Measurements from ENCODE around the gene TECTA. TPM values are rescaled to one million over a fixed set of nuclear protein-coding genes. Genes with fewer than 3 reads are reported as not detected.
"Not testable (repeated sequence)": the region's sequence is repeated elsewhere in the genome, so short reads cannot be mapped to it uniquely, and the experiment has no call there.

Gene TECTA
- total RNA-seq, 2 experiments from 2014 or later, result 0.19 to 0.36 TPM

DNA sequence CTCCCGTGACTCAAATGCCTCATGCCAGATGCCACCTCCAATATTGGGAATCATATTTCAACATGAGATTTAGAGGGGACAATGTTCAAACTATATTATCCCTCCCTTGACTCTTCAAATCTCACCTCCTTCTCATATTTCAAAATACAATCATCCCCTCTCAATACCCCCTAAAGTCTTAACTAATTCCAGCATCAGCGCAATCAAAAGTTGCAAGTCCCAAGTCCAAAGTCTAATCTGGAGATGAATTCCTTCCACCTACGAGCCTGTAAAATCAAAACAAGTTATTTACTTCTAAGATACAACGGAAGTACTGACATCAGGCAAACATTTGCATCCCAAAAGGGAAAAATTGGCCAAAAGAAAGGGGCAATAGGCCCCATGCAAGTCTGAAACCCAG lies 124.3 kb downstream of the TECTA start:
- ChIA-PET POLR2A (no interaction called here), CTCF (no interaction called here)

- POLR2A ChIA-PET, result no interaction called here
- CTCF ChIA-PET, result no interaction called here
Observed at GRCh38 chr11:121226415-121227263, 125.6 kb downstream of the TECTA start.

DNA sequence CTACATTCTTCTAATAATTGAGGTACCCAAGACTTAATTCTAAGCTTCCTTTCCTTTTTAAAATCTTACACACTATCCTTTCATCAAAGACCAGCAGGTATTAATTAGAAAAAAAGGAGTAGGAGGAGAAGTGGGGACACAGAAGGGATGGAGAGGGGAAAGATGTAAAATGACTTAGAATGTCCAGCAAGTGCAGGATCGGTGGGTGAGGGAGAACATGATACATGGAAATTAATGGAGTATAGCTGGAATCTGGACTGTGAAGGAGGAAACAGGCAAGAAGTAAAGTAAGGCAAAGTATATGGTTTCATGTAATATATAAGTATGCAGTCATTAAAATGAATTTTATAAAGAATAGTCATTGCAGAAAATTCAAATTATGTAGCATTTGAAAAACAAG lies 127.8 kb downstream of the TECTA start:
- ChIA-PET POLR2A (no interaction called here), CTCF (no interaction called here)

GRCh38 chr11:121229495-121230215 lies 128.6 kb downstream of the TECTA start:
- CTCF ChIA-PET, result no interaction called here

DNA sequence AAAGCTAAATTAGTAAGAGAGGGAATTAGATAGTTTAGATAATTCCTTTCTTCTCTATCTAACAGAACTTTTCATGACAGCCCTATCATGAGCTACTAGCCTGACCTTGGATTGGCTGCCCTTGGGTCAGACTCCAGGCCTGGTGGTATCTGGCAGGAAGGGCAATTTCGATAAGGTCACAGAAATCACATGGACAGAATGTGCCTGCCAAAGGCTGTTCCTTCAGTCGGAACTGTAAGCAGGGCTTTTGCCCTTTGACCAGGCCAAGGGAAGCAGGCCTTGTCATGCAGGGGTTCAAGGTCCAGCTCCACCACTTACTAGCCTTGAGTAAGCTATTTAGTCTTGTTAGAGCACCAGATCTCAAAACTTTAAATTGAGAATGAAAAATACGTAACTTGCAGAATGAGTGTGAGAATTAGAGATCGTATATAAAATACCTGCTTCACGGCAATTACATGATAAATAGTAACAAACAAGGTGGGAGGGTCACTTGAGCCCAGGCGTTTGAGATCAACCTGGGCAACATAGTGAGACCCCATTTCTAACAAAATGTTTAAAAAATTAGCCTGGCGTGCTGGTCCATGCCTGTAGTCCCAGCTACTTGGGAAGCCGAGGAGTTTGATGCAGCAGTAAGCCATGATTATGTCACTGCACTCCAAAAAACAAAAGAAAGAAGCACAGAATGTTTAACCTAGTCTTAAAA lies 130.7 kb downstream of the TECTA start:
- POLR2A ChIA-PET, result no interaction called here
- CTCF ChIA-PET, result no interaction called here

More at GRCh38 chr11:121229495-121230215, 128.6 kb downstream of the TECTA start:
- POLR2A ChIA-PET, result no interaction called here

DNA sequence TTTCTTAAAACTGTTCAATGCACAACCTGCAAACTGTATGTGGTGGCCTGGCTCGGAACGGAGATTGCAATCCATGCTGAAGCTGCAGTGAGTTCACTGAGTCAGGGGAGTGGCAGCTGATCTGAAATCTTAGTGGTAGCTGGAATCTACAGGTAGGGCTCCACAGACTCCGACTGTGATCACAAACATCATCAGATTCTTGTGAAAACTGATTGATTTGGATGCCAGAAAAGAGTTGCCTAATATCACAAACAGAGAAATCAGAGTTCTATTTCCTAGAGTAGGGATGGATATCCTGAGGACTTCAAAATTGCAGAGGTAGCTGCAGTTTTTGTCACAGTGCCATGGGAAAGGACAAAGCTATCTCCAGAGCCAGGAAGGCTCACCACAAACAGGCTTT lies 134.0 kb downstream of the TECTA start:
- CTCF ChIA-PET, result no interaction called here
- POLR2A ChIA-PET, result no interaction called here

- ChIA-PET CTCF (no interaction called here), POLR2A (no interaction called here)
Observed at GRCh38 chr11:121236115-121237001, 135.3 kb downstream of the TECTA start.

GRCh38 chr11:121237247-121237646 lies 136.2 kb downstream of the TECTA start:
- CTCF ChIA-PET, POLR2A ChIA-PET: not testable (repeated sequence)

DNA sequence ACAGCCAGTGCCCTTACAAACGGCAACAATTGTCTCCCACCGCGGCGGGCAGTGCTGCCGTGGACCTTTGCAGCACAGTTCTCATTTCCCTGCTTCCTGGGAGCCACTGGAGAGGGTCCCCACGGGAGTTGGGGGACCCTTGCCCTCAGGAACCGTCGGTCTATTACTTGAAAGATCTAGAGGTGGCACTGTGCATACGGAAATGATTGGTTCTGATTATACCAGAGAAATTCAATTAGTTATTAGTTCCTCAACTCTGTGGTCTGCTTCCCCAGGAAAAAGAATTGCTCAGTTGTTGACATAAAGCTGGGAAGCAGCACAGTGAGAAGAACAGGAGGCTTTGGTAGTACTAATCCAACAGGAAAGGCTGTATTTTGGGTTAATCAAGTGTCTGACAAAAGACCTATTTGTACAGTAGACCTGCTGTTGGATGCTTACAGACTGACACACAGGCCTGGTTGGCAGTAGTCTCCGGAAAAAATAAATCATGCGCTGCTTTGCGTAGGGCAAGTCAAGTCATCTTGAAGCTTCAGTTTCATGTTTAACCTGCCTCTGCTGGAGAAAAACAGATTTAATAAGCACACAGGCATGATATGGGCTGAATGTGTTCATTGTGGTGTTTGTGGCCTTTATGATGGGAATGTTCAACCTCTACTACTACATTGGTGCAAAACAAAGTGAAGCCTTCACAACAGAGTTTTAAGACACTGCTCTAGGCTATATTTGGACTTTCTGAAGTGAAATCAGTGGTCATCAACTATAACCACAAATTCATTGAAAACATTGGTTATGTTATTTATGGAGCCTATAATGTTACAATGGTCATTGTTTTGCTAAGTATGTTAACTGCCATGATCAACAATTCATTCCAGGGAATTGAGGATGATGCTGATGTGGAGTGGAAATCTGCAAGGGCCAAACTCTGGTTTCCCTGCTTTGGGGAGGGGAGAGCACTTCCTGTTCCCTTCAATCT lies 136.9 kb downstream of the TECTA start:
- CTCF ChIA-PET, result no interaction called here

DNA sequence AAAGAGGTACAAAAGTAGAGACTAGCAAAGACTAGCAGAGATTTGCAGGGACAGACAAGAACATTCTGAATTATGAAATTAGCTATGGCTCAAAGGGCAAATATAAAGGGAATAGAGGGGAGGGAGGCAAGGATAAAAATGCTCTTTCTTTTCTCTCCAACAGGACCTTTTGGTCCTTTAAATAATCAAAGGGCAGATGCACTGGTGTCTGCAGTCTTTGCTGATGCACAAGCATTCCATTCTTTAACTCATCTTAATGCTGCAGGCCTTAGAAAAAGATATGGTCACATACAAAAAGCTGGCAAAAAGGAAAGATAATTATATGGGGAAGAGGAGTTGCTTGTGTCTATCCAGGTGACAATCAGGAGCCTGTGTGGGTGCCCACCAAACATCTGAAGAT lies 137.9 kb downstream of the TECTA start:
- ChIA-PET POLR2A (no interaction called here), CTCF (no interaction called here)

More for the DNA sequence above, 136.9 kb downstream of the TECTA start:
- POLR2A ChIA-PET, result no interaction called here

DNA sequence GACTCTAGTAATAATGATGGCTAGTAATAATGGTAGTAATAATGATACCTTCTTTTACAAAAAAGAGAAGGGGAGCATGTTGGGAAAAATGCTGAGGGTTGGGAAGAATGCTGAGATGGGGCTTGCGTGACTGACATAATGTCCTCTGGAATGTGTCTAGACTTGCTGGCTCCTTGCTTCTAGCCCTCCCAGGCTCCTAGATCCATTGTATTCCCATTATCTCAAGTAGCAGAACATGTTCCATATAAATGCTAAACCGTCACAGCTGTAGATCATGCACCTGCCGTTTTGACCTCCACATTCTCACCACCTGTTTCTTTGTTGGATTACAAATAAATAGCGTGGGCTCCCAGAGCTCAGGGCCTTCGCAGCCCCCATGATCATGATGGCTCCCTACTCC lies 139.0 kb downstream of the TECTA start:
- CTCF ChIA-PET, POLR2A ChIA-PET: not testable (repeated sequence)

GRCh38 chr11:121240650-121241303 lies 139.7 kb downstream of the TECTA start:
- ChIA-PET POLR2A (no interaction called here), CTCF (no interaction called here)

Other genes with a start within 250 kb of the TECTA start
- 10 to 100 TPM; 10.7 to 11.0 TPM for gene TBCEL, start 77.1 kb upstream of the TECTA start, total RNA-seq
- 10 to 100 TPM; 20.1 to 22.6 TPM for gene SC5D, start 191.5 kb downstream of the TECTA start, total RNA-seq